ENCODE results near the gene ACOT11. TPM values are rescaled to one million over a fixed set of nuclear protein-coding genes. Genes with fewer than 3 reads are reported as not detected.
"Not testable (repeated sequence)": the region's sequence is repeated elsewhere in the genome, so short reads cannot be mapped to it uniquely, and the experiment has no call there.

The ACOT11 gene
- total and polyA plus RNA-seq, 4 experiments from 2014 or later: 0.64 to 1.00 TPM; not detected in 2

DNA sequence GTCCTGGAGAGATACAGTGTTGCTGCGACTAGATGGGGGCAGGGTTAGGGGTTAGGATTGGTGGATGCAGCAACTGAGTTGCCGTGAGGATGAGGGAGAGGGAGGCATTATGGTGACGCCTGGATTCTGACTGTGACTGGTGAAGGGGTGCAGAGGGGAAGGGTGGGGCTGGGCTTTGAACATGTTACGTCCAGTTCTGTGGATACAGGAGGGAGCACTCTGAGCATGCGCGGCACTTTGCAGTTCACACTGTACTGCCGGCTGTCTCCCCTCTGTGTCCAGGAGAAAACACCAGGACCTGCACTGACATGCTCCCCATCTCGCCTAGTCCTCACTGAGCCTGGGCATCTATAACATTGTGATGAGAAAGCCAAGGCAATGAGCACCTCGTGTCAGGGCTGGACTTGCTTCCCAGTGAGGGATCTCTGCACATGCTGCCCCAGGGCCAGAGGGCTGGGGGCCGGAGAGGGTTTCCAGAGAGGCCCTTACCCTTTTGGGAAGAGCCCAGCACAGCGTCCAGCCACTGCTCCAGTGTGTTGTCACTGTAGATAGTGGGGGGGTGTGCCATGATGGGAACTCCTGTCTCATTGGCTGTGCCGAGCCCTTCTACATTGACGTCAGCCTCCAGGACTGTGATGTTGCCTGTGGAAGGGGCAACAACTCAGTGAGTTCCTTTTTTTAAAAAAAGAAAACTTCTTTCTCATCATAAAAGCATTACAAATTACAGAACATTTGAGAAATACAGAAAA, 67.7 kb downstream of the ACOT11 start:
- ChIA-PET POLR2A (ENCODE audit: partially characterized antibody) (no interaction called here), CTCF (ENCODE audit: partially characterized antibody) (no interaction called here)
- intact Hi-C loops (cut with micrococcal nuclease): no loop called here

GRCh38 chr1:54619749-54620148, 71.7 kb downstream of the ACOT11 start:
- CTCF ChIA-PET (ENCODE audit: partially characterized antibody): no interaction called here
- H3K36me3 Mint-ChIP-seq: no peaks in the 10 kb centered on the region
- Histone ChIP-seq H3K4me1 (ENCODE audit: insufficient read depth, low read length) (no peaks in the 10 kb centered on the region), H3K27ac (ENCODE audit: low read depth, low read length) (no peak overlapping the region), H3K27me3 (ENCODE audit: insufficient read depth, low read length) (no peaks in the 10 kb centered on the region), H3K4me3 (ENCODE audit: low read length in 2 of 2) (no peak overlapping the region), H3K36me3 (ENCODE audit: insufficient read depth, low read length) (no peaks in the 10 kb centered on the region), H3K9me3 (ENCODE audit: control insufficient read depth in 1 of 2, low read length in 2 of 2) (no peaks in the 10 kb centered on the region)
- peaks cover 5 to 25% of the 10 kb centered on the region in 2 donors for H3K27me3 Mint-ChIP-seq
- H3K4me1 Mint-ChIP-seq: no peaks in the 10 kb centered on the region
- intact Hi-C loops (cut with micrococcal nuclease): no loop called here
- no peak overlapping the region for H3K4me3 Mint-ChIP-seq
- peak overlapping the region in 1 of 7 donors; percentile 29 for H3K27ac Mint-ChIP-seq
- POLR2A ChIA-PET (ENCODE audit: partially characterized antibody): no interaction called here
- no peaks in the 10 kb centered on the region for H3K9me3 Mint-ChIP-seq
- DNase-seq: no peak

More for the DNA sequence above, 67.7 kb downstream of the ACOT11 start:
- Mint-ChIP-seq H3K27ac (no peak overlapping the region), H3K9me3 (no peaks in the 10 kb centered on the region), H3K36me3 (no peaks in the 10 kb centered on the region), H3K4me1 (peaks cover 0 to 4% (median 0%) of the 10 kb centered on the region in 4 donors), H3K4me3 (no peak overlapping the region), H3K27me3 (peaks cover 5 to 10% of the 10 kb centered on the region in 2 donors)
- Histone ChIP-seq H3K36me3 (ENCODE audit: insufficient read depth, low read length) (no peaks in the 10 kb centered on the region), H3K27ac (ENCODE audit: low read depth, low read length) (no peak overlapping the region), H3K9me3 (ENCODE audit: control insufficient read depth in 1 of 2, low read length in 2 of 2) (no peaks in the 10 kb centered on the region), H3K4me3 (ENCODE audit: low read length in 2 of 2) (no peak overlapping the region), H3K27me3 (ENCODE audit: insufficient read depth, low read length) (no peaks in the 10 kb centered on the region), H3K4me1 (ENCODE audit: insufficient read depth, low read length) (no peaks in the 10 kb centered on the region)
- DNase-seq: no peak

- H3K4me3 Mint-ChIP-seq: no peak within 1 kb of the TSS
- Histone ChIP-seq H3K27me3 (ENCODE audit: insufficient read depth, low read length) (no peaks in the 10 kb centered on the region), H3K4me3 (ENCODE audit: low read length in 2 of 2) (no peak within 1 kb of the TSS), H3K27ac (ENCODE audit: low read depth, low read length) (no peak within 1 kb of the TSS), H3K4me1 (ENCODE audit: insufficient read depth, low read length) (no peaks in the 10 kb centered on the region), H3K36me3 (ENCODE audit: insufficient read depth, low read length) (no peaks in the 10 kb centered on the region), H3K9me3 (ENCODE audit: control insufficient read depth in 1 of 2, low read length in 2 of 2) (no peaks in the 10 kb centered on the region)
- ChIA-PET POLR2A (ENCODE audit: partially characterized antibody) (no interaction called here), CTCF (ENCODE audit: partially characterized antibody) (no interaction called here)
- H3K9me3 Mint-ChIP-seq: no peaks in the 10 kb centered on the region
- intact Hi-C loops (cut with micrococcal nuclease): no loop called here
- no peaks in the 10 kb centered on the region for H3K4me1 Mint-ChIP-seq
- DNase-seq: no peak
- H3K36me3 Mint-ChIP-seq: no peaks in the 10 kb centered on the region
- H3K27me3 Mint-ChIP-seq: peaks cover 0 to 19% of the 10 kb centered on the region in 2 donors
- H3K27ac Mint-ChIP-seq: no peak within 1 kb of the TSS
Observed at GRCh38 chr1:54623216-54624007, 75.4 kb downstream of the ACOT11 start, which contains the start of gene FAM151A. Gene FAM151A (minus strand): TSS chr1:54623525. CDS start chr1:54623395, 130 bp downstream.

- POLR2A ChIA-PET (ENCODE audit: partially characterized antibody): no interaction called here
- Histone ChIP-seq H3K27ac (ENCODE audit: low read depth, low read length) (no peak overlapping the region), H3K9me3 (ENCODE audit: control insufficient read depth in 1 of 2, low read length in 2 of 2) (no peaks in the 10 kb centered on the region), H3K4me3 (ENCODE audit: low read length in 2 of 2) (no peak overlapping the region), H3K27me3 (ENCODE audit: insufficient read depth, low read length) (no peaks in the 10 kb centered on the region), H3K4me1 (ENCODE audit: insufficient read depth, low read length) (no peaks in the 10 kb centered on the region), H3K36me3 (ENCODE audit: insufficient read depth, low read length) (no peaks in the 10 kb centered on the region)
- Mint-ChIP-seq H3K36me3 (no peaks in the 10 kb centered on the region), H3K4me1 (no peaks in the 10 kb centered on the region), H3K9me3 (no peaks in the 10 kb centered on the region), H3K27me3 (peaks cover 0 to 19% of the 10 kb centered on the region in 2 donors), H3K27ac (no peak overlapping the region), H3K4me3 (no peak overlapping the region)
- CTCF ChIA-PET (ENCODE audit: partially characterized antibody): no interaction called here
- DNase-seq: no peak
- intact Hi-C loops (cut with micrococcal nuclease): no loop called here
Observed at GRCh38 chr1:54624466-54625464, 76.7 kb downstream of the ACOT11 start.

- ChIA-PET POLR2A (ENCODE audit: partially characterized antibody) (no interaction called here), CTCF (ENCODE audit: partially characterized antibody) (no interaction called here)
- Histone ChIP-seq H3K36me3 (ENCODE audit: insufficient read depth, low read length) (no peaks in the 10 kb centered on the region), H3K27me3 (ENCODE audit: insufficient read depth, low read length) (no peaks in the 10 kb centered on the region), H3K4me1 (ENCODE audit: insufficient read depth, low read length) (no peaks in the 10 kb centered on the region), H3K27ac (ENCODE audit: low read depth, low read length) (no peak overlapping the region), H3K9me3 (ENCODE audit: control insufficient read depth in 1 of 2, low read length in 2 of 2) (no peaks in the 10 kb centered on the region), H3K4me3 (ENCODE audit: low read length in 2 of 2) (no peak overlapping the region)
- no peak overlapping the region for H3K27ac Mint-ChIP-seq
- H3K9me3 Mint-ChIP-seq: peaks cover 0 to 4% (median 0%) of the 10 kb centered on the region in 8 donors
- no peak overlapping the region for H3K4me3 Mint-ChIP-seq
- H3K27me3 Mint-ChIP-seq: peaks cover 0 to 14% of the 10 kb centered on the region in 2 donors
- H3K36me3 Mint-ChIP-seq: no peaks in the 10 kb centered on the region
- intact Hi-C loops (cut with micrococcal nuclease): no loop called here
- no peak for DNase-seq
- H3K4me1 Mint-ChIP-seq: no peaks in the 10 kb centered on the region
Observed at GRCh38 chr1:54627196-54627595, 79.2 kb downstream of the ACOT11 start.

DNA sequence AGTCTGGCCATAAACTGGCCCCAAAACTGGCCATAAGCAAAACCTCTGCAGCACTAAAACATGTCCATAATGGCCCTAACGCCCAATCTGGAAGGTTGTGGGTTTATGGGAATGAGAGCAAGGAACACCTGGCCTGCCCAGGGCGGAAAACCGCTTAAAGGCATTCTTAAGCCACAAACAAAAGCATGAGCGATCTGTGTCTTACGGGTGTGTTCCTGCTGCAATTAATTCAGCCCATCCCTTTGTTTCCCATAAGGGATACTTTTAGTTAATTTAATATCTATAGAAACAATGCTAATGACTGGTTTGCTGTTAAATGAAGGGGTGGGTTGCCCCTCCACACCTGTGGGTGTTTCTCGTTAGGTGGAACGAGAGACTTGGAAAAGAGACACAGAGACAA, 87.8 kb downstream of the ACOT11 start:
- H3K27me3 Mint-ChIP-seq; H3K9me3 ChIP-seq (ENCODE audit: control insufficient read depth in 1 of 2, low read length in 2 of 2); H3K36me3 Mint-ChIP-seq; H3K27ac ChIP-seq (ENCODE audit: low read depth, low read length); H3K27me3 ChIP-seq (ENCODE audit: insufficient read depth, low read length); CTCF ChIA-PET (ENCODE audit: partially characterized antibody); H3K27ac Mint-ChIP-seq; H3K36me3 ChIP-seq (ENCODE audit: insufficient read depth, low read length); POLR2A ChIA-PET (ENCODE audit: partially characterized antibody); H3K4me3 ChIP-seq (ENCODE audit: low read length in 2 of 2); DNase-seq; H3K4me1 ChIP-seq (ENCODE audit: insufficient read depth, low read length); H3K4me1 Mint-ChIP-seq; intact Hi-C loops (cut with micrococcal nuclease); H3K4me3 Mint-ChIP-seq; H3K9me3 Mint-ChIP-seq: not testable (repeated sequence)

Measured in CD4-positive, alpha-beta memory T cell (primary cell).